ENCODE measurements around the gene TMEM18. TPM values are rescaled to one million over a fixed set of nuclear protein-coding genes. Genes with fewer than 3 reads are reported as not detected.
"Not testable (repeated sequence)": the region's sequence is repeated elsewhere in the genome, so short reads cannot be mapped to it uniquely, and the experiment has no call there.

TMEM18 gene
- total RNA-seq, 1 experiment from 2014 or later = 40.3 TPM

- no peak for DNase-seq (ENCODE audit: extremely low read depth, low read depth)
These were observed 17.0 kb upstream of the TMEM18 start for GRCh38 chr2:694174-694573.

GRCh38 chr2:693606-694005, 16.4 kb upstream of the TMEM18 start:
- no peak for DNase-seq (ENCODE audit: extremely low read depth, low read depth)

DNA sequence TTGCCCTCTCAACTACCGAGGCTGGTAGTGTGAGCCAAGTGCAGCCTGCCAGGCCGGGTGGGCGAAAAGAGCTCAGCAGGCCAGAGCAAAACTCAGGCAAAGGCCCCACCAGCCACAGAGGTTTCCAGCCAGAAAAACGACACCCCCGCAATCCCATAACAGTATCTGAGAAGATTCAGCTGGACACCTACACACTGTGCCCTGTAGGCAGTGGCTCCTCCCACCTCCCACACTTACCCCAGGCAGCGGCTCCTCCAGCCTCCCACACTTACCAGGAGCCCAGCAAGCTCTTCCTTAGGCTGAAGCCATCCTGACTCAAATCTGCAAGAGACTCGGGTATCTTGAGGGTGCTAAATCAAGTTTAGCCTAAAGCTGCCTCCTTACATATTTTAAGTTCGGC, 15.6 kb upstream of the TMEM18 start:
- no peak for DNase-seq (ENCODE audit: extremely low read depth, low read depth)

DNA sequence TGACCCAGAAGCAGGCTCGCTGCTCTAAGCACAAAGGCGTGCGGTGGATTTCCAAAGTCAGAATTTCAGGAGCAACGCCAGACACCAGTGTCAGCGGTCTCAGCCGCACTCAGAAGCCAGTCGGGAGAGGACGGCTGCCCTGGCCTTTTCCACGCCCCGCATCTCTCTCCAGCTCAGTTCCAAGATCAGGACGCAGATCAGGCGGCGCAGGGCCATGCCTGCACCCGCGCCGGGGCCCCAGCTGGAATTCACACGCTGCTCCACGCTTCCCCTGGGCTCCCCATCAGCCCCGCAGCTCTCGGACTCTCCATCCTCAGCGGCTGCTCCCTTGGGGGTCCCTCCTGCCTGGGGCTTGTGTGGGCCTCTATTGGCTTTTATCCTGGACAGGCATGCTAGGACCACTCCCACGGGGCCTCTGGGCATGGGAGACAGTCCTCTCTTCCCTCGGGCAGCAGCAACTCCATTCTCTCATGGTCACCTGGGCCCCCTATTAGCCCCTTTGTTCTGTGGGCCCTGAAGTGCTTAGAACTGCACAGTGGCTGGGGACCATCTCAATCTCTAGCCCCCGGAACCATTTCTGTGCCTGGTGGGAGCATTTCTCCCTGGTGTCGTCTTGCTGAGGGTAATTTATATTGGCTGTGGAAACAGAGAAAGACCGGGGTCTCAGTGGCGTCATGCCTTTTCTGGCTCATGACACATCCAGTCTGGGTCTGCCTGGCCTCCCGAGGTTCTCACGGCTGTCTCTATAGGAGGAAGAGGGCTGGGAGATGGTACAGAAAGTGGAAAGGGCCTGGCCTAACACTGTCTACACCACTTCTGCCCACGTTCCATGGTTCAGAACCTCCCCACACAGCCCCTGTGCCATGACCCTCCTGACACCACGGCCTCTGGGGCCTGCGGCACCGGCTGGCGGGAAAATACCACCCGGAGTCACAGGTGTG, 14.9 kb upstream of the TMEM18 start:
- DNase-seq (ENCODE audit: extremely low read depth, low read depth) = no peak

DNA sequence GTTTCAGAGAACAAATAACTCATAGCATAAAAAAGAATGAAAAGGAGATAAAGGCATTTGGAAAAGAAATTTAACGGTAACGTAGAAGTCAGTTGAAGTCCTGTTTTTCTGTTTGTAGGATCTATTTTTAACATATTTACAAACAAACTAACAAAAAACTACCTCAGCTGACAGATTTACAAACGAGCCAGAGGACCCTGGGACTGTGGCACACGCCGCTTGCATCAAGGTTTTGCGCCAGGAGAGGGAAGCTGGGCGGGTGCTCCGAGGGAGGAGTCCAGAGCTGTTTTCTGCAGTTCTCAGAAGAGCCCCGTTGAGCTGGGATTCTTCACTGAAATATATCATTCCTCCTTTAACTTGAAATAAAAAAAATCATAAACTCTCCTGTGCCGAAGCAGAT, 13.6 kb upstream of the TMEM18 start:
- DNase-seq (ENCODE audit: extremely low read depth, low read depth) = no peak

DNA sequence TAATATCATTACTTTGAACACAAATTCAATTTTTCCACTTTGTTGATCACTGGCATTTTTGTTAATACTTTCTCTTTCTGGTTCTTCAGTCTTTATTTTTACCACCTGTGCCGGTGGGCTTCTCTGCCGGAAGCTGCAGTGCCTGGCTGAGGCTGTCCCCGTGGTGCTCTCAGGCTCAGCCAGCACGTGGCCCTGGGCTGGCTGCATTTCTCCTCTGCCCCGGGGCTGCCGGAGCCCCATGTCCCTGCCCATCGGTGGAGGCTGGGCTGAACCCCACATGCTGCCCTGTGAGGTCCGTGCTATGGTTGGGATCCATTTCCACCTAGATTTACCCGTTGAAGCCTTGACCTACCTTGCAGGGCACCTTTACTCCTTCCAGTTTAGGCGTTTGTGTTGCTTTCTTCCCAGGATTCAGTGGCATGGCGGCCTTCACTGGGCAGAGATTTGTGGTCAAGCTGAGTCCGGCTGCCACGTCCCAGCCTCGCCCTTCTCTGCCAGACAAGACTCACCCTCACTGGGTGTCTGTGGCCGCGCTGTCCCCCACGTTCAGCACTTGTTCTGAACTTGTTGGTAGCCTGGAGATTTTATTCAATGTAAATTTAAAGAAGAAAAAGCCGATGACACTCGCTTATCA, 12.8 kb upstream of the TMEM18 start:
- DNase-seq (ENCODE audit: extremely low read depth, low read depth) = no peak

GRCh38 chr2:689237-689636, 12.0 kb upstream of the TMEM18 start:
- no peak for DNase-seq (ENCODE audit: extremely low read depth, low read depth)

- no peak for DNase-seq (ENCODE audit: extremely low read depth, low read depth)
These were observed 11.4 kb upstream of the TMEM18 start for GRCh38 chr2:688504-689076.

- DNase-seq (ENCODE audit: extremely low read depth, low read depth) = no peak
These were observed 8.2 kb upstream of the TMEM18 start for GRCh38 chr2:685421-685820.

DNA sequence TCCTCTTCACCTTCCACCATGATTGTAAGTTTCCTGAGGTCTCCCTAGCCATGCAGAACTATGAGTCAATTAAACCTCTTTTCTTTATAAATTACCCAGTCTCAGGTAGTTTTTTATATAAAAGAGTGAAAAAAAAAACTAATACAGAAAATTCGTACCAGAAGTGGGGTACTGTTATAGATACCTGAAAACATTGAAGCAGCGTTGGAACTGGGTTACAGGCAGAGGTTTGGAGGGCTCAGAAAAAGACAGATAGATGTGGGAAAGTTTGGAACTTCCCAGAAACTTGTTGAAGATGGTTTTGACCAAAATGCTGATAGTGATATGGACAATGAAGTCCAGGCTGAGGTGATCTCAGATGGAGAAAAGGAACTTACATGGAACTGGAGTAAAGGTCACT, 7.7 kb upstream of the TMEM18 start:
- DNase-seq (ENCODE audit: extremely low read depth, low read depth) = not testable (repeated sequence)

GRCh38 chr2:682226-682625, 5.0 kb upstream of the TMEM18 start:
- no peak for DNase-seq (ENCODE audit: extremely low read depth, low read depth)

- DNase-seq (ENCODE audit: extremely low read depth, low read depth) = no peak
These were observed 4.1 kb upstream of the TMEM18 start for GRCh38 chr2:681312-681711.

DNA sequence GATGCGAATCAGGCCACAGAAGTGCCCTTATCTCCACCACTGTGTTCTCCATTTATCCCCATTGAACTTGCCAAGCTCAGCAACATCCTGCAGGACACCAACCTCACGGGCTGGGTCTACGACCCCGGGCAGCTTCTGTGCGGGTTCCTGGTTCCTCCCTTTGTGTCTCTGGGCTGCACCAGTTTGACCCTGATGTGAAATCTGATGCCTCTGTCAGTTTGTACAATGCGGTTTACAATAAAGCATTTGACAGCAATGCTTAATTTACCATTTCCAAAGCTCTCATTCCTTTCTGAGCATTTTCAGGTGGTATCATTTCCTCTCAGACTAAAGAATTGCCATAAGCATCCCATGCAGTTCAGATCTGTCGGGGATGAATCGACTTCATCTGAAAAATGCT, 3.3 kb upstream of the TMEM18 start:
- DNase-seq (ENCODE audit: extremely low read depth, low read depth) = no peak

DNA sequence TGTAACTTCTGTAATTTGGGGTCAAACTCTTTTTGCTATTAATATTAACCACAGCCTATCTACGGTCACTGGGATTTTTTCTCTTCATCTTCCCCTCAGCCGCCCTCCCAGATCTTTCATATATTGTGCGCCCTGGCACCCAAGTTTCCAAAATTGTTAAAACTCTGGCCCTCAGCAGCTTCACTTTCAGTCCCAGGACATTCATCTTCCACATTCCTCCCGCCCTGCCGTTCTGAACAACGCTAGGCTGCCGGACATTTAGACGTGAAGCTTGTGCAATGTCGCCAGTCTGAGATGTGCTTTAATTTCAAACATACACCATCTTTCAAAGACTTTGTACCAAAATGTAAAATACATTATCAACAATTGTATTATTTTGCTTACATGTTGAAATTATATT, 1.8 kb upstream of the TMEM18 start:
- no peak for DNase-seq (ENCODE audit: extremely low read depth, low read depth)

GRCh38 chr2:677959-678550, 849 bp upstream of the TMEM18 start:
- no peak for DNase-seq (ENCODE audit: extremely low read depth, low read depth)

DNA sequence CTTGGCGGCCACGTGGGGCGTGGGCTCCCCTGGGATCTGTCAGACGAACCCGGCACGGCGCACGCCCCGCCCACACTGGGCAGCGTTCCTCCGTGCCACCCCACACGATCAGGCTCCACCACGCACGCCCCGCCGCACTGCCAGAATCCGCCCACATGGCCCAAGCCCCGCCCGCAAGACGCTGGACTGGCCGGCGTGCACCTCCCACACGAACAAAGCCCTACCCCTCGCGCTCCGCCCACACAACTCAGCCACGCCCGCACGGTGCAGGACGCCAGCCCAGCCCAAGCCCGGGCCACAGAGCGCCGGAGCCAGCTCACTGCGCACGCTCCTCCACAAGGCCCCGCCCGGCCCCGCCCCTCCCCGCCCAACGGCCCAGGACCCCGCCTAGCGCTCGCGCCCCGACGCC, 555 bp downstream of the TMEM18 start:
- peak; percentile 98 for DNase-seq (ENCODE audit: extremely low read depth, low read depth)

- peak; percentile 64 for DNase-seq (ENCODE audit: extremely low read depth, low read depth)
These were observed 1.1 kb downstream of the TMEM18 start for GRCh38 chr2:675982-676646.

DNA sequence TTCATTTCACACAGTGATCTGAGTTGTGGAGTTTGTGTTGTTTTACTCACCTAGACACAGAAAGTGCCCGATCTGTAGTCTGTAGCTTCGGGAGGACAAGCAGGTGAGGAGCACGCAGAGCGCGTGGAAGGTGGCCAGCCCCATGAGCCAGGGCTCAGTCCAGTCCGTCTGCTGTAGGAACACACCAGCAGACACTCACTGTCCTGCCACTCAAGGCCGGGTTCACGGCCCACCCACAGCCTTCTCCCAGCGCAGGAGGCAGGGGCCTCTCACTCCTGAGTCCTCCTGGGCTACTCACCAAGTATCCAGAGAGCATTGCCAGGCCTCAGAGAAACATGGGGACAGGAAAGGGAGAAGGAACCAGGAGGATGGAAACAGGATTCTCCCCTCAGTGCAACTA, 1.7 kb downstream of the TMEM18 start:
- no peak for DNase-seq (ENCODE audit: extremely low read depth, low read depth)

DNA sequence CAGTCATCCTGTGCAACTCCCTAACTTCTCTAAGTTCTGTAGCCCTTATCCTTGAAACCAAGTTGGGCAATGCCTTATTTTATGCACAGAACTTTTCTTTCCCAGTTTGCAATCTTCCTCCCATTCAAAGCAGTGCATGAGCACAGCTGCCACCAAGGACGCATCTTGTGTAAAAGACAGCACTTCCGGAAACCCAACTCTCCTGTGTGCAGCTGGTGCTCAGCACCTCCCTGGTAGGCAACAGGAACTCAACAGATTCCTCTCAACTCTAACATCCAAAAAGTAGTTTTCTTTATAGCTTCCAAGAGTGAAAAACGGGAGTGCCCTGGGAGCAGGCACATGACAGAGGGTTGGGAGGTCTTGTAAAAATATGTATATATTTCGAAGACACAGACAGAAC, 2.2 kb downstream of the TMEM18 start:
- DNase-seq (ENCODE audit: extremely low read depth, low read depth) = no peak

DNA sequence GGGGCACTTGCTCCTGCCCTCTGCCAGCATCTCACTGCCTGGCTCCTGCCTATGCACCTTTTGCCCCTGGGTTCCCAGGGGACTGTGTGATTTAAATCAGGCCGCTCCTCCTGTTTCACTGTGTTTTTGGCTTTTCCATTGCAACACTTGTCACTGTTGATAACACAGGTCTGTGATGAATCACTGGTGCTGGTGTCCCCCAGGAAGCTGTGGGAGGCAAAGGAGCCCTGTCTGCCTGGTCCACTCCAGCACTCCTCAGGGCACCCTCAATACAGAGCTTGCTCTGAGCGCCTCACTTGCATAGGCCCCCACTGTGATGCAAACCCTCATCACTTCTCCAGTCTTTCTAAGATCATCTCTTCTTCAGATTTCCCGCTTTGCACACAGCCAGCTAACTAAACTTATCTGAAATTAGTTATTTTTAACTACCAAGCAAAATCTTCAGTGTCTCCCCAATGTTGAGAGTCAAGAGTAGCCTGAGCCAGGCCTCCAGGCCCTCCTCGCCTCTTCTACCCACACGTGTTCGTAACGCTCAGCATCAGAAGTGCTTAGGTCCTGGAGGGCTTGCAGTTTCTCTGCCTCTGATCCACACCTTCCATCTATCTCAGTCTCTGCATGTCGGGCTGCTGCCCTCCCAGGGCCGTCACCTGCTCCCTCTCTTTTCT, 2.8 kb downstream of the TMEM18 start:
- DNase-seq (ENCODE audit: extremely low read depth, low read depth) = no peak
